GM18526 (cell line): ENCODE measurements around the gene FURIN.
A peak's percentile ranks its signal among the peaks of the same experiment; 100 is the strongest.

Source experiments
- POLR2A ChIP-seq: IDR thresholded peaks from 3 replicates; pipeline ENCODE4 v1.6.1; 2011; ENCODE audit not compliant: insufficient read length; ENCODE audit errors: extremely low read depth

FURIN gene

GRCh38 chr15:90862964-90863778 lies 5.2 kb upstream of the FURIN start:
- no peak for TF ChIP-seq POLR2A

- TF ChIP-seq POLR2A, result no peak
These were observed 4.4 kb upstream of the FURIN start for GRCh38 chr15:90863987-90864386.

GRCh38 chr15:90864507-90864906 lies 3.9 kb upstream of the FURIN start:
- TF ChIP-seq POLR2A, result no peak

GRCh38 chr15:90865702-90866101 lies 2.7 kb upstream of the FURIN start:
- no peak for TF ChIP-seq POLR2A

GRCh38 chr15:90866161-90866715 lies 2.1 kb upstream of the FURIN start:
- TF ChIP-seq POLR2A, result no peak

- no peak for TF ChIP-seq POLR2A
These were observed 1.6 kb upstream of the FURIN start for GRCh38 chr15:90866800-90867199.

- TF ChIP-seq POLR2A, result no peak
These were observed 753 bp downstream of the FURIN start for GRCh38 chr15:90869140-90869541.

GRCh38 chr15:90869601-90870353 lies 1.4 kb downstream of the FURIN start:
- TF ChIP-seq POLR2A, result no peak

- no peak for TF ChIP-seq POLR2A
These were observed 2.2 kb downstream of the FURIN start for GRCh38 chr15:90870354-90871138.

GRCh38 chr15:90871139-90871715 lies 2.8 kb downstream of the FURIN start:
- TF ChIP-seq POLR2A, result peak; percentile 24

GRCh38 chr15:90871716-90872485 lies 3.5 kb downstream of the FURIN start:
- TF ChIP-seq POLR2A, result peak; percentile 7

GRCh38 chr15:90872486-90873184 lies 4.2 kb downstream of the FURIN start:
- no peak for TF ChIP-seq POLR2A

GRCh38 chr15:90873488-90873997 lies 5.2 kb downstream of the FURIN start:
- no peak for TF ChIP-seq POLR2A

- TF ChIP-seq POLR2A, result no peak
These were observed 5.7 kb downstream of the FURIN start for GRCh38 chr15:90873998-90874605.
